Neural progenitor cell (in vitro differentiated cells): ENCODE data around the gene ADAMTS18. TPM values are rescaled to one million over a fixed set of nuclear protein-coding genes. Genes with fewer than 3 reads are reported as not detected.

Experiments used
- DNase-seq: peaks from one replicate; pipeline ENCODE4 v3.0.0-alpha.2; 2016; ENCODE audit warnings: low spot score
- H2AFZ ChIP-seq: fragments of 200-600 bp; sonication (generic); replicated peaks from 2 replicates; pipeline ENCODE4 v1.6.1; 2016; ENCODE audit warnings: antibody characterized with exemption
- H3F3A ChIP-seq: fragments of 200-600 bp; sonication (generic); 2 replicates; pipeline ENCODE4 v1.6.1; 2016; ENCODE audit warnings: antibody characterized with exemption, low read depth
- H3K27ac ChIP-seq: fragments of 200-600 bp; sonication (generic); 2 replicates; pipeline ENCODE4 v1.5.1; 2016; ENCODE audit warnings: mild to moderate bottlenecking
- H3K27me3 ChIP-seq: fragments of 200-600 bp; sonication (generic); 2 replicates; pipeline ENCODE4 v1.6.1; 2016; ENCODE audit warnings: mild to moderate bottlenecking, moderate library complexity
- H3K36me3 ChIP-seq: fragments of 200-600 bp; sonication (generic); 2 replicates; pipeline ENCODE4 v1.5.1; 2016
- H3K4me1 ChIP-seq: fragments of 200-600 bp; sonication (generic); 2 replicates; pipeline ENCODE4 v1.6.1; 2016; ENCODE audit warnings: mixed run types
- H3K4me2 ChIP-seq: fragments of 200-600 bp; sonication (generic); 2 replicates; pipeline ENCODE4 v1.6.1; 2016
- H3K4me3 ChIP-seq: fragments of 200-600 bp; sonication (generic); 2 replicates; pipeline ENCODE4 v1.5.1; 2016
- H3K79me2 ChIP-seq: fragments of 200-600 bp; sonication (generic); 2 replicates; pipeline ENCODE4 v1.6.1; 2016; ENCODE audit warnings: low read depth
- H3K9ac ChIP-seq: fragments of 200-600 bp; sonication (generic); 2 replicates; pipeline ENCODE4 v1.6.1; 2016
- H3K9me3 ChIP-seq: fragments of 200-600 bp; sonication (generic); 2 replicates; pipeline ENCODE4 v1.5.1; 2016; ENCODE audit warnings: low read depth
- H4K20me1 ChIP-seq: fragments of 200-600 bp; sonication (generic); 2 replicates; pipeline ENCODE4 v1.6.1; 2016; ENCODE audit warnings: low read depth
- H3K27ac Mint-ChIP-seq: 3 replicates; pipeline ENCODE4 v1.8.0; 2021; ENCODE audit warnings: mixed read lengths
- H3K27me3 Mint-ChIP-seq: 2 replicates; pipeline ENCODE4 v1.8.0; 2022; ENCODE audit warnings: low read depth, mild to moderate bottlenecking, inconsistent platforms, moderate library complexity, mixed read lengths; ENCODE audit not compliant: insufficient read depth
- H3K36me3 Mint-ChIP-seq: 3 replicates; pipeline ENCODE4 v1.8.0; 2021; ENCODE audit warnings: mixed read lengths
- H3K4me1 Mint-ChIP-seq: 3 replicates; pipeline ENCODE4 v1.8.0; 2021; ENCODE audit warnings: mixed read lengths
- H3K4me3 Mint-ChIP-seq: 3 replicates; pipeline ENCODE4 v1.8.0; 2021; ENCODE audit warnings: mild to moderate bottlenecking, moderate library complexity, mixed read lengths
- H3K9me3 Mint-ChIP-seq: 3 replicates; pipeline ENCODE4 v1.8.0; 2020; ENCODE audit warnings: mixed read lengths
- EZH2 ChIP-seq: fragments of 200-600 bp; sonication (generic); IDR thresholded peaks from 2 replicates; pipeline ENCODE4 v1.6.1; 2017; ENCODE audit warnings: antibody characterized with exemption, mild to moderate bottlenecking, moderate library complexity
- EZH2phosphoT487 ChIP-seq: fragments of 200-600 bp; sonication (generic); IDR thresholded peaks from 2 replicates; pipeline ENCODE4 v1.6.1; 2017; ENCODE audit warnings: antibody characterized with exemption
- total RNA-seq: library from RNA; depleted of rRNA; stranded (reverse); fragments of >200 nt; gene quantifications from 2 replicates; pipeline ENCODE4 v1.2.3, GENCODE V29; 2015; ENCODE audit warnings: low replicate concordance
- TF ChIP-seq, protein P1 (sequence below): fragments of 200-600 bp; sonication (generic); IDR thresholded peaks from 2 replicates; pipeline ENCODE4 v1.5.1; 2017; ENCODE audit warnings: antibody characterized with exemption, mild to moderate bottlenecking

The ADAMTS18 gene
- total RNA-seq, 1 donor from 2014 or later, result 1.9 TPM

- H4K20me1 ChIP-seq, result no peaks in the 10 kb centered on the region
- no peak overlapping the region for H3K9ac ChIP-seq
- peaks cover 73% of the 10 kb centered on the region for H3K4me1 Mint-ChIP-seq
- no peak overlapping the region for H3K27ac Mint-ChIP-seq
- peaks cover 8% of the 10 kb centered on the region for H3K36me3 Mint-ChIP-seq
- H3K4me3 Mint-ChIP-seq, result no peak overlapping the region
- H3K4me1 ChIP-seq, result peaks cover 18% of the 10 kb centered on the region
- H3K36me3 ChIP-seq, result no peaks in the 10 kb centered on the region
- no peaks in the 10 kb centered on the region for H3K9me3 ChIP-seq
- TF ChIP-seq EZH2phosphoT487 (no peak), EZH2 (no peak)
- TF ChIP-seq, protein P1, sequence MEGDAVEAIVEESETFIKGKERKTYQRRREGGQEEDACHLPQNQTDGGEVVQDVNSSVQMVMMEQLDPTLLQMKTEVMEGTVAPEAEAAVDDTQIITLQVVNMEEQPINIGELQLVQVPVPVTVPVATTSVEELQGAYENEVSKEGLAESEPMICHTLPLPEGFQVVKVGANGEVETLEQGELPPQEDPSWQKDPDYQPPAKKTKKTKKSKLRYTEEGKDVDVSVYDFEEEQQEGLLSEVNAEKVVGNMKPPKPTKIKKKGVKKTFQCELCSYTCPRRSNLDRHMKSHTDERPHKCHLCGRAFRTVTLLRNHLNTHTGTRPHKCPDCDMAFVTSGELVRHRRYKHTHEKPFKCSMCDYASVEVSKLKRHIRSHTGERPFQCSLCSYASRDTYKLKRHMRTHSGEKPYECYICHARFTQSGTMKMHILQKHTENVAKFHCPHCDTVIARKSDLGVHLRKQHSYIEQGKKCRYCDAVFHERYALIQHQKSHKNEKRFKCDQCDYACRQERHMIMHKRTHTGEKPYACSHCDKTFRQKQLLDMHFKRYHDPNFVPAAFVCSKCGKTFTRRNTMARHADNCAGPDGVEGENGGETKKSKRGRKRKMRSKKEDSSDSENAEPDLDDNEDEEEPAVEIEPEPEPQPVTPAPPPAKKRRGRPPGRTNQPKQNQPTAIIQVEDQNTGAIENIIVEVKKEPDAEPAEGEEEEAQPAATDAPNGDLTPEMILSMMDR, result no peak
- no peaks in the 10 kb centered on the region for H3K27me3 ChIP-seq
- peaks cover 1% of the 10 kb centered on the region for H3K9me3 Mint-ChIP-seq
- H3K27me3 Mint-ChIP-seq, result peaks cover 6% of the 10 kb centered on the region
- H3K79me2 ChIP-seq, result no peaks in the 10 kb centered on the region
- H3K4me3 ChIP-seq, result no peak overlapping the region
- peaks cover 6% of the 10 kb centered on the region for H3F3A ChIP-seq
- no peak for DNase-seq
- H3K4me2 ChIP-seq, result no peak overlapping the region
- H2AFZ ChIP-seq, result no peak overlapping the region
- H3K27ac ChIP-seq, result no peak overlapping the region
These were observed 12.5 kb downstream of the ADAMTS18 start for GRCh38 chr16:77422196-77422784.

DNA sequence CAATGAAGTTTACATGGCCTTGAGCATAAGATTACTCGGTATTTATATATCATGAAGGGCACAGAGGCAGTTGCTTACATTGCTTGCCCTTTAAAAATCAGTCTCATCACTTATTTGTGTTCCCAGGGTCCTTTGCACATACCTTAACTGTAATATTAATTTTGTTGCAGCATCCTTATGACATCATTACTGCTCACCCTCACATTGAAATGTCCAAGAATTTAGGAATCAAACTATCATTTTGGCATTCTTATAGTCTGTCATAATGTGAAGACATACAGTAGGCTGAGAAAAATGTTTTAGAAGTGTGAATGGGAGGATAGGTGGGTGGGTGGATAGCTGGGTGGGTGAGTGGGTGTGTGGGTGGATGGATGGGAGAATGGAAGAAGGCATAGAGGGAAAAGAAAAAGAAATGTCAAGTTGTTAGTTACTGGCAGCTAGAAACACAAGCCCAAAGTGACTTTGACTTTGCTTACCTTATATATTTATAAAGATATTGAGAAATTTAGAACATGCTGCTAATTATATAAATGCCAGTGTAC, 17.8 kb downstream of the ADAMTS18 start:
- Mint-ChIP-seq H3K4me1 (peaks cover 36% of the 10 kb centered on the region), H3K4me3 (no peak overlapping the region)
- H3K79me2 ChIP-seq, result no peaks in the 10 kb centered on the region

GRCh38 chr16:77414752-77415231, 20.0 kb downstream of the ADAMTS18 start:
- Histone ChIP-seq H4K20me1 (no peaks in the 10 kb centered on the region), H3K9ac (no peak overlapping the region), H3K36me3 (no peaks in the 10 kb centered on the region), H3K79me2 (no peaks in the 10 kb centered on the region), H3K4me3 (no peak overlapping the region), H3K4me2 (no peak overlapping the region), H3K27ac (no peak overlapping the region), H2AFZ (no peak overlapping the region), H3K9me3 (no peaks in the 10 kb centered on the region), H3K4me1 (no peaks in the 10 kb centered on the region), H3F3A (no peaks in the 10 kb centered on the region), H3K27me3 (no peaks in the 10 kb centered on the region)
- no peak for DNase-seq
- peaks cover 15% of the 10 kb centered on the region for H3K4me1 Mint-ChIP-seq
- peaks cover 5% of the 10 kb centered on the region for H3K36me3 Mint-ChIP-seq
- H3K27ac Mint-ChIP-seq, result no peak overlapping the region
- H3K4me3 Mint-ChIP-seq, result no peak overlapping the region
- H3K9me3 Mint-ChIP-seq, result peaks cover 9% of the 10 kb centered on the region
- H3K27me3 Mint-ChIP-seq, result peaks cover 3% of the 10 kb centered on the region
- no peak for TF ChIP-seq EZH2phosphoT487
- no peak for TF ChIP-seq EZH2
- TF ChIP-seq, protein P1, result no peak

More for the DNA sequence above, 17.8 kb downstream of the ADAMTS18 start:
- no peaks in the 10 kb centered on the region for H3K27me3 ChIP-seq
- H4K20me1 ChIP-seq, result no peaks in the 10 kb centered on the region
- H3K9ac ChIP-seq, result no peak overlapping the region
- peaks cover 3% of the 10 kb centered on the region for H3K27me3 Mint-ChIP-seq
- no peak overlapping the region for H3K27ac Mint-ChIP-seq
- peaks cover 3% of the 10 kb centered on the region for H3K9me3 Mint-ChIP-seq
- H3K36me3 ChIP-seq, result no peaks in the 10 kb centered on the region
- H3K4me3 ChIP-seq, result no peak overlapping the region
- no peak overlapping the region for H2AFZ ChIP-seq
- H3K36me3 Mint-ChIP-seq, result peaks cover 7% of the 10 kb centered on the region
- no peaks in the 10 kb centered on the region for H3K9me3 ChIP-seq
- H3K4me2 ChIP-seq, result no peak overlapping the region
- no peak for DNase-seq
- TF ChIP-seq, protein P1, result no peak
- TF ChIP-seq EZH2phosphoT487, result no peak
- TF ChIP-seq EZH2, result no peak
- no peak overlapping the region for H3K27ac ChIP-seq
- peaks cover 5% of the 10 kb centered on the region for H3K4me1 ChIP-seq
- no peaks in the 10 kb centered on the region for H3F3A ChIP-seq
